Adrenal gland (tissue), 5 donors: ENCODE data around the gene UFC1.

Experiments
- POLR2A ChIP-seq, 2 donors: fragments of 450-650 bp; IDR thresholded peaks; one replicate each; pipeline ENCODE4 v1.6.1; 2017; ENCODE audit warnings: antibody characterized with exemption in 2 of 2, mild to moderate bottlenecking in 2 of 2, moderate library complexity in 1 of 2
- TF ChIP-seq, protein P1 (sequence below), 6 experiments: fragments of 450-650 bp in 4 of 6; fragments of 200-600 bp in 2 of 6; sonication (generic) in 1 of 6; IDR thresholded peaks; 1 replicate in 5 of 6; 2 replicates in 1 of 6; pipeline versions ENCODE4 v1.5.1 to v1.8.0; 2016 to 2021; ENCODE audit warnings: antibody characterized with exemption in 6 of 6, mild to moderate bottlenecking in 2 of 6, moderate library complexity in 1 of 6
- donor health status: DM: no; HTN: no; CAD: no.

DNA sequence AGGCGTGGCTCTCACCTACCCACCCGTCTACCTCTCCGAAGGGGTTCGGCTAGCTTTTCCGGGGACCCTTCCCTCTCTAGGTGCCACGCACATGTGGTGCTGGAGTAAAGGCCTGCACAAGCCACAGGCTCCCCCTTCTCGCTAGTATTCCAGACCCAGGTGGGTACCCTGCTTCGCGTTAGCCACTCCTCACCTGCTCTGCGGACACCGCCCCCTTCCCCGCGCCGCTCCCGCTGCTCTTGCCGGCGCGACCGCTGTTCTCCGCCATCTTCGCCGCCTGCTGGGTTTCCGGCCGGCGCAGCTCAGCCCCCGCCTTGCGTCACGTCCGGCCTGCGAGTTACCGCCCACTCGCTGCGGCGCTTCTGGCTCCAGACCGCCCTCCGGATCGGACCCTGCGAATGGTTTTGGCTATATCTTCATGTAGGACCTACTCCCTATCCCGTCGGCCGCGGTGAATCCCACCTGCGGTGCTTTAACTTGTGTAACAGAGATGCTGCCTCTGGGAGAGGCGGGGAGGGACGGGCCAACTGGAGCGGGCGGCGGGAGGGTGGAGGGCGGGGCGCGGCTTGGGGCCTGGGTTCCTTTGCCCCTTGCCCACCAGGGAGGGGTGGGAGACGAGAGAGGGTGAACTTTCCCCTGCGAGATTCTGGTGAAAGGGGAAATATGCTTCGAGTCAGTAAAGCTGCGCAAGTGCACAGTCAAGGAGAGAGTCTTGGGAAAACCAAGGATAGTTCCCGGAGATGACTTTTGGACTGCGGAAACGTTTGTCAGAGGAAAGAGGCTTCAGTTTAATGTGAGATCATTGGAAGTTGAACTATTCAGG lies 35.8 kb upstream of the UFC1 start, which contains the start of the genes NIT1 and PFDN2:
- TF ChIP-seq, protein P1, sequence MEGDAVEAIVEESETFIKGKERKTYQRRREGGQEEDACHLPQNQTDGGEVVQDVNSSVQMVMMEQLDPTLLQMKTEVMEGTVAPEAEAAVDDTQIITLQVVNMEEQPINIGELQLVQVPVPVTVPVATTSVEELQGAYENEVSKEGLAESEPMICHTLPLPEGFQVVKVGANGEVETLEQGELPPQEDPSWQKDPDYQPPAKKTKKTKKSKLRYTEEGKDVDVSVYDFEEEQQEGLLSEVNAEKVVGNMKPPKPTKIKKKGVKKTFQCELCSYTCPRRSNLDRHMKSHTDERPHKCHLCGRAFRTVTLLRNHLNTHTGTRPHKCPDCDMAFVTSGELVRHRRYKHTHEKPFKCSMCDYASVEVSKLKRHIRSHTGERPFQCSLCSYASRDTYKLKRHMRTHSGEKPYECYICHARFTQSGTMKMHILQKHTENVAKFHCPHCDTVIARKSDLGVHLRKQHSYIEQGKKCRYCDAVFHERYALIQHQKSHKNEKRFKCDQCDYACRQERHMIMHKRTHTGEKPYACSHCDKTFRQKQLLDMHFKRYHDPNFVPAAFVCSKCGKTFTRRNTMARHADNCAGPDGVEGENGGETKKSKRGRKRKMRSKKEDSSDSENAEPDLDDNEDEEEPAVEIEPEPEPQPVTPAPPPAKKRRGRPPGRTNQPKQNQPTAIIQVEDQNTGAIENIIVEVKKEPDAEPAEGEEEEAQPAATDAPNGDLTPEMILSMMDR (IDR thresholded peaks at IDR 0.05): peak in 1 of 6 experiments; percentile 5
- peak; percentile 80 to 88 for TF ChIP-seq POLR2A (IDR thresholded peaks at IDR 0.05)
